ENCODE measurements around the gene TMSB15B. TPM values are rescaled to one million over a fixed set of nuclear protein-coding genes. Genes with fewer than 3 reads are reported as not detected.
"Not testable (repeated sequence)": the region's sequence is repeated elsewhere in the genome, so short reads cannot be mapped to it uniquely, and the experiment has no call there.

Gene TMSB15B
- total and polyA plus RNA-seq, 3 experiments from 2014 or later: 4.9 to 6.7 (median 6.2) TPM

GRCh38 chrX:103983508-103983907, 21.1 kb downstream of the TMSB15B start:
- H3K9me3 Mint-ChIP-seq; DNase-seq; H3K4me1 Mint-ChIP-seq; POLR2A ChIA-PET; CTCF ChIA-PET; H3K27me3 ChIP-seq (ENCODE audit: insufficient read depth, low read length, poor library complexity, severe bottlenecking); H3K4me3 Mint-ChIP-seq; H3K36me3 ChIP-seq (ENCODE audit: insufficient read depth, low read length); H3K27me3 Mint-ChIP-seq; H3K27ac Mint-ChIP-seq; H3K4me3 ChIP-seq (ENCODE audit: low read length); H3K9me3 ChIP-seq (ENCODE audit: low read length); H3K27ac ChIP-seq (ENCODE audit: low read depth, low read length); H3K4me1 ChIP-seq (ENCODE audit: insufficient read depth, low read length); H3K36me3 Mint-ChIP-seq: not testable (repeated sequence)

- no peaks in the 10 kb centered on the region for H3K36me3 ChIP-seq (ENCODE audit: insufficient read depth, low read length)
- ChIA-PET POLR2A (no interaction called here), CTCF (no interaction called here)
- H3K27ac ChIP-seq (ENCODE audit: low read depth, low read length): no peak overlapping the region
- Mint-ChIP-seq H3K4me3 (no peak overlapping the region), H3K27ac (no peak overlapping the region), H3K4me1 (no peaks in the 10 kb centered on the region), H3K27me3 (peaks cover 2% of the 10 kb centered on the region in 2 donors), H3K36me3 (no peaks in the 10 kb centered on the region), H3K9me3 (peaks cover 0 to 1% (median 0%) of the 10 kb centered on the region in 5 donors)
- no peaks in the 10 kb centered on the region for H3K9me3 ChIP-seq (ENCODE audit: low read length)
- H3K4me1 ChIP-seq (ENCODE audit: insufficient read depth, low read length): no peaks in the 10 kb centered on the region
- H3K4me3 ChIP-seq (ENCODE audit: low read length): no peak overlapping the region
- DNase-seq: no peak
- H3K27me3 ChIP-seq (ENCODE audit: insufficient read depth, low read length, poor library complexity, severe bottlenecking): no peaks in the 10 kb centered on the region
Measured at GRCh38 chrX:103999234-103999633, 36.8 kb downstream of the TMSB15B start.

GRCh38 chrX:104008831-104009230, 46.4 kb downstream of the TMSB15B start:
- H3K27ac Mint-ChIP-seq: no peak overlapping the region
- Histone ChIP-seq H3K27ac (ENCODE audit: low read depth, low read length) (no peak overlapping the region), H3K4me1 (ENCODE audit: insufficient read depth, low read length) (no peaks in the 10 kb centered on the region), H3K4me3 (ENCODE audit: low read length) (no peak overlapping the region), H3K27me3 (ENCODE audit: insufficient read depth, low read length, poor library complexity, severe bottlenecking) (no peaks in the 10 kb centered on the region), H3K36me3 (ENCODE audit: insufficient read depth, low read length) (no peaks in the 10 kb centered on the region), H3K9me3 (ENCODE audit: low read length) (no peaks in the 10 kb centered on the region)
- H3K36me3 Mint-ChIP-seq: no peaks in the 10 kb centered on the region
- H3K4me1 Mint-ChIP-seq: no peaks in the 10 kb centered on the region
- no peaks in the 10 kb centered on the region for H3K9me3 Mint-ChIP-seq
- no peak overlapping the region for H3K4me3 Mint-ChIP-seq
- CTCF ChIA-PET: no interaction called here
- DNase-seq: no peak
- H3K27me3 Mint-ChIP-seq: peaks cover 5% of the 10 kb centered on the region in 2 donors
- POLR2A ChIA-PET: no interaction called here

- H3K9me3 Mint-ChIP-seq: no peaks in the 10 kb centered on the region
Measured at GRCh38 chrX:104013158-104013557, 50.7 kb downstream of the TMSB15B start.

GRCh38 chrX:104013606-104014005, 51.2 kb downstream of the TMSB15B start, which contains the start of gene H2BW1:
TSS of gene H2BW1 (minus strand) at chrX:104013708. CDS start at chrX:104013576, 132 bp downstream.
- Histone ChIP-seq H3K9me3 (ENCODE audit: low read length) (no peaks in the 10 kb centered on the region), H3K27me3 (ENCODE audit: insufficient read depth, low read length, poor library complexity, severe bottlenecking) (no peaks in the 10 kb centered on the region), H3K36me3 (ENCODE audit: insufficient read depth, low read length) (no peaks in the 10 kb centered on the region), H3K4me1 (ENCODE audit: insufficient read depth, low read length) (no peaks in the 10 kb centered on the region), H3K27ac (ENCODE audit: low read depth, low read length) (no peak within 1 kb of the TSS), H3K4me3 (ENCODE audit: low read length) (no peak within 1 kb of the TSS)
- no peak within 1 kb of the TSS for H3K4me3 Mint-ChIP-seq
- no peaks in the 10 kb centered on the region for H3K4me1 Mint-ChIP-seq
- H3K27ac Mint-ChIP-seq: no peak within 1 kb of the TSS
- POLR2A ChIA-PET: no interaction called here
- no peaks in the 10 kb centered on the region for H3K9me3 Mint-ChIP-seq
- no peaks in the 10 kb centered on the region for H3K36me3 Mint-ChIP-seq
- DNase-seq: no peak
- peaks cover 4 to 8% of the 10 kb centered on the region in 2 donors for H3K27me3 Mint-ChIP-seq
- CTCF ChIA-PET: no interaction called here

More at GRCh38 chrX:104013158-104013557, 50.7 kb downstream of the TMSB15B start:
- no peaks in the 10 kb centered on the region for H3K4me1 ChIP-seq (ENCODE audit: insufficient read depth, low read length)
- Mint-ChIP-seq H3K4me3 (no peak overlapping the region), H3K27ac (no peak overlapping the region), H3K36me3 (no peaks in the 10 kb centered on the region), H3K27me3 (peaks cover 5 to 7% of the 10 kb centered on the region in 2 donors), H3K4me1 (no peaks in the 10 kb centered on the region)
- no peaks in the 10 kb centered on the region for H3K9me3 ChIP-seq (ENCODE audit: low read length)
- H3K36me3 ChIP-seq (ENCODE audit: insufficient read depth, low read length): no peaks in the 10 kb centered on the region
- no peaks in the 10 kb centered on the region for H3K27me3 ChIP-seq (ENCODE audit: insufficient read depth, low read length, poor library complexity, severe bottlenecking)
- CTCF ChIA-PET: no interaction called here
- DNase-seq: no peak
- H3K4me3 ChIP-seq (ENCODE audit: low read length): no peak overlapping the region
- no peak overlapping the region for H3K27ac ChIP-seq (ENCODE audit: low read depth, low read length)
- POLR2A ChIA-PET: no interaction called here

GRCh38 chrX:104015576-104015975, 53.1 kb downstream of the TMSB15B start:
- H3K36me3 ChIP-seq (ENCODE audit: insufficient read depth, low read length); H3K27ac ChIP-seq (ENCODE audit: low read depth, low read length); H3K36me3 Mint-ChIP-seq; H3K9me3 ChIP-seq (ENCODE audit: low read length); H3K27ac Mint-ChIP-seq; DNase-seq; POLR2A ChIA-PET; CTCF ChIA-PET; H3K4me1 ChIP-seq (ENCODE audit: insufficient read depth, low read length); H3K4me1 Mint-ChIP-seq; H3K4me3 ChIP-seq (ENCODE audit: low read length); H3K27me3 Mint-ChIP-seq; H3K27me3 ChIP-seq (ENCODE audit: insufficient read depth, low read length, poor library complexity, severe bottlenecking); H3K4me3 Mint-ChIP-seq; H3K9me3 Mint-ChIP-seq: not testable (repeated sequence)

Other genes with a start within 250 kb of the TMSB15B start
- not detected for gene PLP1, start 185.8 kb upstream of the TMSB15B start, total RNA-seq
- not detected for gene PLP1, start 185.8 kb upstream of the TMSB15B start, polyA plus RNA-seq
- gene RAB9B, start 130.4 kb upstream of the TMSB15B start, total RNA-seq: under 1 TPM; 0.35 to 0.44 TPM
- 0.22 TPM for gene RAB9B, start 130.4 kb upstream of the TMSB15B start, polyA plus RNA-seq
- gene H2BW1, start 51.1 kb downstream of the TMSB15B start, total RNA-seq: not detected
- not detected for gene H2BW1, start 51.1 kb downstream of the TMSB15B start, polyA plus RNA-seq
- gene H2BW2, start 77.3 kb downstream of the TMSB15B start, total RNA-seq: not detected
- not detected for gene H2BW2, start 77.3 kb downstream of the TMSB15B start, polyA plus RNA-seq
- gene TMSB15C, start 113.6 kb downstream of the TMSB15B start, total RNA-seq: 1 to 10 TPM; 2.1 to 3.3 TPM
- 0.93 TPM for gene TMSB15C, start 113.6 kb downstream of the TMSB15B start, polyA plus RNA-seq
- 1 to 10 TPM; 2.9 to 3.1 TPM for gene ZCCHC18, start 149.9 kb downstream of the TMSB15B start, total RNA-seq
- gene ZCCHC18, start 149.9 kb downstream of the TMSB15B start, polyA plus RNA-seq: 7.0 TPM
- gene SLC25A53, start 194.4 kb downstream of the TMSB15B start, total RNA-seq: 1 to 10 TPM; 6.8 to 8.5 TPM
- gene SLC25A53, start 194.4 kb downstream of the TMSB15B start, polyA plus RNA-seq: 9.5 TPM
- gene FAM199X, start 203.8 kb downstream of the TMSB15B start, total RNA-seq: 10 to 100 TPM; 10.2 to 10.7 TPM
- gene FAM199X, start 203.8 kb downstream of the TMSB15B start, polyA plus RNA-seq: 8.6 TPM

All from CD8-positive, alpha-beta memory T cell (primary cell).